Activated gamma-delta T cell treated with Interleukin-2 at 50 U/mL for 16 hours (primary cell): ENCODE results near the gene ANKRD33B.

Experiments used
- DNase-seq: peaks from one replicate; pipeline ENCODE4 v3.0.0-alpha.2; 2020

Gene ANKRD33B

GRCh38 chr5:10702911-10703491 lies 139.1 kb downstream of the ANKRD33B start:
- no peak for DNase-seq

- DNase-seq = no peak
These were observed 139.8 kb downstream of the ANKRD33B start for GRCh38 chr5:10703676-10704075.

GRCh38 chr5:10704949-10705621 lies 141.2 kb downstream of the ANKRD33B start:
- no peak for DNase-seq

- DNase-seq = no peak
These were observed 141.9 kb downstream of the ANKRD33B start for GRCh38 chr5:10705747-10706146.

- DNase-seq = no peak
These were observed 142.5 kb downstream of the ANKRD33B start for GRCh38 chr5:10706326-10706725.
